Smooth muscle cell of the brain vasculature (primary cell): ENCODE results near the gene ENPP3.
"Not testable (repeated sequence)": the region's sequence is repeated elsewhere in the genome, so short reads cannot be mapped to it uniquely, and the experiment has no call there.

ENCODE experiments used
- DNase-seq: peaks from one replicate; pipeline ENCODE4 v3.0.0-alpha.2; 2012; ENCODE audit warnings: low read depth, low spot score

Gene ENPP3

DNA sequence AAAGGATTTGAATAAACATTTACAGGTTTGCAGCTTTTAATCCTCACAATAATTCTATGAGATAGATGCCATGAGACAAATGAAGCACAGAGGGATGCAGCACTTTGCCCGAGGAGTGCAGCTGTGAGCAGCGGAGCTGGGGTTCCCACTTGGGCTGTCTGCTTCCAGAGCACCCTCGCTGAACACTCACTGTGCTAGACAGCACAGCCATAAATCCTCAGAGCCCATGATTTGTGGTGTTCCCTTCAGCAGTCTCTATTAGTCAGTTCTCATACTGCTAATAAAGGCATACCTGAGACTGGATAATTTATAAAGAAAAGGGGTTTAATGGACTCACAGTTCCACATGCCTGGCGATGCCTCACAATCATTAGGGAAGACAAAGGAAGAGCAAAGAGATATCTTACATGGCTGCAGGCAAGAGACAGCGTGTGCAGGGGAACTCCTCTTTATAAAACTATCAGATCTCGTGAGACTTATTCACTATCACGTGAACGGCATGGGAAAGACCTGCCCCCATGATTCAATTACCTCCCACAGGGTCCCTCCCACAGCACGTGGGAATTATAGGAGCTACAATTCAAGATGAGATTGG is 99.0 kb downstream of the ENPP3 start:
- no peak for DNase-seq

DNA sequence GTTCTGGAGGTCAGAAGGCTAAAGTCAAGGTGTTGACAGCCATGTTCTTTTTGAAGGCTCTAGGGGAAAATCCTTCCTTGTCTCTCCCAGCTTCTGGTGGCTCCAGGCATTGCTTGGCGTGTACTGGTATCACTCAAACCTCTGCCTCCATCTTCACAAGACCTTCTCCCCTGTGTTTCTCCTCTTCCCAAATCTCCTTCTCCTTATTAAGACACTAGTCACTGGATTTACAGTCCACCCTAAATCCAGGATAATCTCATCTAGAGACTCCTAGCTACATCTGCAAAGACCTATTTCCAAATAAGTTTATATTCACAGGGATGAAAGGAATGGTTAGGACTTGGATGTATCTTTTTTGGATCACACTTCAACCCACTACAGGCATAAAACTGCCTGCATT is 99.7 kb downstream of the ENPP3 start:
- no peak for DNase-seq

DNA sequence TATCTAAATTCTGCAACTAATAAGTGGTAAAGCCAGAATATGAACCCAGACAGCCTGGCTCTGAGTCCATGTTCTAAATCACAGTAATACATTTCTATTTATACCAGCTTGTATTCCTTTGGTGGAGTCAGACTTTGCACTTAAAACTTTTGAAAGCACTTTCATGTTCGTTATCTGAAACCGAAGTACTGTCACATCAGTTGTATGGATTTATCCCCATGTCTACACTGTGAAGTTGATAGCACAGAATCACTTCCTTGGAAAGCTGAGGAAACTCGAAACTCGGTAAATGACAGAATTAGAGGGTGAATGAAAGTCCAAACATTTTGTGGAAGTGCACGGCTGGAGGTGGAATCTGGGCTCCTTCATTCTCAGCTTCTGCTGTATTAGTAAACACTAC is 102.0 kb downstream of the ENPP3 start:
- DNase-seq = no peak

DNA sequence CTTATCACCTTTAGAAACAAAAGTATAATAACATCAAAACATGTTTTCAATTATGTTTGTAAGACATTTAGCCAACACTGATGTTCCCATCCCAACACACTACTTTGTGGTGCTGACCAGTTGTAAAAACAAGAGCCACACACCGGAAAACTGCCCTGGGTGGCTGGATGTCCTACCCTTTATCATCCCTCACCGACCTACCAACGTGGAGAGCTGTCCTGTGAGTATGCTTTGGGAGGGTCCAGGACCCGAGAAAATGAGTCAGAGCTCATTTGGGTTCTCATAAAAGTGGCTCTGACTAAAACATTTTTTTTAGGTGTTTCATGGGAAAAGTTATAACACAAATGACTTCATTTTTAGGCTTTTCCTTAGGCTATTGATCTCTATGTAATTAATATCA is 103.1 kb downstream of the ENPP3 start:
- DNase-seq = no peak

DNA sequence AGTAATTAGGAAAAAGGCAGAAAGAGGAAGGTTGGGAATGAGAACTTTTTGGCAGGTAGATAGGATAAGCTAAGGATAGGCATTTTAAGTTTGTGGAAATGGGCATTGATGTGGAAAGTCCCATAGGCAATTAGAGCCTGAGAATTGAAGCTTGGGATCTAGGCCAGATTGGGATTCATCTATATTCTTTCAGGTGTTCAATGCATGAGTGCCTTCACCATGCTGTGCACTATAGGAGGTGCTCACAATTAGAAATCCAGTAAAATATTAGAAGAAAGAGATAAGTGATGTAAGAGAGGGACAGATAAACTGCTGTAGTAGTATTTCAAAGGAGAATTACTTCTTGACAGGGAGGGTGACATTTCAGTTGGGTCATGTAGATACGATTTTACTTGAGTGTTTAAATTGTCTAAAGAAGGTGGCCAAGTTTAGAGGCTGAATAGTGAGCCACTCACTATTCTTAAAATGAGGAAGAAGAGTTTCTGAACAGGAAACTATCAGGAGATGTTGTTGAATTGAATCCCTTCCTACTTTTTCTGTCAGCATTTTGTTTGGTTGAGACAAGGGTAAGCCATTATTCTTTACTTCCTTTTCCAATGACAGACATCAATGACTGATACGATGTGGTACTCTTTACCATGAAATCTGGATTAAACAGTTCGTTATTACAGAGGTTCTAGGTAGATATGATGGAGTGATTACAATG is 104.7 kb downstream of the ENPP3 start:
- no peak for DNase-seq

DNA sequence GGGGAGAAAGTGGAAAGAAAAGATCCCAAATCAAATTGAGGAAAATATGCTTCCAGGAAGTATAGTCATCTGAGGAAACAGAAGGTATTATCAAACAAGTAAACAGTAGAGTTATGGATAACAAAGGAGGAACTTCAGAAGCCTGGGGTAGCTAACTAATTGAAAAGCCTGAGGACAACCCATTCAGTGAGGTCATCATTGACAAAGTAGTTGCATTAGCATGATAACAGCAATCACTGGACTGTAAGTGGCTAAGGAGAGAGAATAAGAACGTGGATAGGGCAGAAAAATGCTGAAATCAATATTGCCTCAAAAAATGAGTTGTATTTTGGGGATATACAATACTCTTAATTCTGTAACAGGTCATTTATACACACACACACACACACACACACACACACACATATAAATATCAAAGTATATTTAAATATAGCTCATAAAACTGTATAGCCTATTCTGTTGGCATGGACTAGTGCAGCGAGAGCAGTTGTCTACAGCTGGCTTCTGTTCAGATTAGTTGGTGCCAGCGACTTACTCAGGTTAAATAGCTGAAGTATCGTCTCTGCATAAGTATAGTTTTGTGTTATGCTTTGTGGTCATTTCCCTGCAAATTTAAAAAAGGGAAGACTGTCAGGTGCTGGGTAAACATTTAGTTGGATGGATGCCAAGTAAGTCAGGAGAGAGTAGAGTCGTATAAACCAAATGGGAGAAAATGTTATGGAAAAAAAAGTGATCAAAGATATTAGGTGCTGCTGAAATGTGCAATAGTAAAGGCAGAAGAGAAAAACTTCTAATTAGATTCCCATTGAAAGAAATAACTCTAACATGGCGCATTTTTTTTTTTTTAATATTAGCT is 107.6 kb downstream of the ENPP3 start:
- no peak for DNase-seq

DNA sequence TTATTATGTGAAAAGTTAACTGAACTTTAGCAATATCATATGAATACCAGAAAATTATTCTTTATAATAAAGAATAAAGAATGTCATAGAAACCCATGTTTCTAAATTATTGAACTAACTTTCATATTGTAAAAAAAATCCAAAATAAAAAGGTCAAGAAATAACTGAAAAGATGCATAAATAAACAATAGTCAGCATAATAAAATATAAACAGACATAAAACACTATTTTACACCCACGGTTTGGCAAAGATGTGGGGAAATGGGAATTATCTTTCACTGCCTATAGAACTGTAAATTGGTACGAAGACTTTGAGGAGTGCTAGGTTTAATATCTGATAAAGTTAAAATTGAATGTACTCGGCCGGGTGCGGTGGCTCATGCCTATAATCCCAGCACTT is 108.4 kb downstream of the ENPP3 start:
- DNase-seq = no peak

DNA sequence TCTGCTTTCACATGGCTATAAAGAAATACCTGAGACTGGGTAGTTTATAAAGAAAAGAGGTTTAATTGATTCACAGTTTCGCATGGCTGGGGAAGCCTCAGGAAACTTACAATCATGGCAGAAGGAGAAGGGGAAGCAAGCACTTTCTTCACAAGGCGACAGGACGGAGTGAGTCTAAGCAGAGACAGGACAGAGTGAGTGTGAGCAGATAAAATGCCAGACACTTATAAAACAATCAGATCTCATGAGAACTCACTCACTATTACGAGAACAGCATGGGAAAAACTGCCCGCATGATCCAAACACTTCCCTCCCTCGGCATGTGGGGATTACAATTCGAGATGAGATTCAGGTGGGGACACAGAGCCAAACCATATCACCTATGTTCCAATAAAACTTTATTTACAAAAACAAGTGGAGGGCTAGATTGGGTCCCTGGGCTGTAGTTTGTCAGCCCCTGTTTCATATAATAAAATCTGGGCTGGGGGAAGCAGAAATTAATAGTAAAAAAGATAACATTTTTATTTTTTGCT is 110.8 kb downstream of the ENPP3 start:
- no peak for DNase-seq

DNA sequence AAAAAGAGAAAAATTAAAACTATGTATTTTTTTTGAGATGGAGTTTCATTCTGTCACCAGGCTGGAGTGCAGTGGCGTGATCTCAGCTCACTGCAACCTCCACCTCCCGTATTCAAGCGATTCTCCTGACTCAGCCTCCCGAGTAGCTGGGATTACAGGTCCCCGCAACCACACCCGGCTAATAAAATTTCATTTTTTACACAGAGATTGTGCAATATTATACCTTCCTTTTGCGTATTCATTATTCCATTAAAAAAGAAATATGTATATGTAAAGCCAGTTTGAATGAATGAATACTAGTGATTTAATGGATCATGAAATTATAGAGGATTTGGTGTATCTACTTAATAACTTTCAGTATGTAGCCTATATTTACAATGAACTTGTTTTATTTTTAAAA is 111.9 kb downstream of the ENPP3 start:
- no peak for DNase-seq

DNA sequence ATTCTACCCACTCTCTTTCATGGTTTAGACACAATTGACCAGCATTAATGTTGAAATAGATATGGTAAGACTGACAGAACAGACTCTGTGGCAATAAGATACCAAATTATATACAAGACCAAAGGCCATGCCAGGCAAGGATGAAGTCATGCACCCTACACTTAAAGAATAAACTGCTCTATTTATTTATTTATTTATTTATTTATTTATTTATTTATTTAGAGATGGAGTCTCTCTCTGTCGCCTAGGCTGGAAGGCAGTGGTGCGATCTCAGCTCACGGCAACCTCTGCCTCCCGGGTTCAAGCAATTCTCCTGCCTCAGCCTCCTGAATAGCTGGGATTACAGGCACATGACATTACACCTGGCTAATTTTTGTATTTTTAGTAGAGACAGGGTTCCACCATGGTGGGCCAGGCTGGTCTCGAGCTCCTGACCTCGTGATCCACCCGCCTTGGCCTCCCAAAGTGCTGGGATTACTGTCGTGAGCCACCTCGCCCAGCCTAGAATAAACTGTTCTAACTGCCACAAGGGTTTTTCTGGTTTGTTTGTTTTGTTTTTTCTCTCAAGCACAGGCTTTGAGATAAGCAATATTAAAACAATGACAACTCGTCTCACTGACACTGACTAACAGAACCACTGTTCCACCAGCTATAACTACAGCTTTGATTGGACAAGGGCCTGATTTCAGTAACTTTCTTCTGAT is 114.1 kb downstream of the ENPP3 start:
- not testable (repeated sequence) for DNase-seq

DNA sequence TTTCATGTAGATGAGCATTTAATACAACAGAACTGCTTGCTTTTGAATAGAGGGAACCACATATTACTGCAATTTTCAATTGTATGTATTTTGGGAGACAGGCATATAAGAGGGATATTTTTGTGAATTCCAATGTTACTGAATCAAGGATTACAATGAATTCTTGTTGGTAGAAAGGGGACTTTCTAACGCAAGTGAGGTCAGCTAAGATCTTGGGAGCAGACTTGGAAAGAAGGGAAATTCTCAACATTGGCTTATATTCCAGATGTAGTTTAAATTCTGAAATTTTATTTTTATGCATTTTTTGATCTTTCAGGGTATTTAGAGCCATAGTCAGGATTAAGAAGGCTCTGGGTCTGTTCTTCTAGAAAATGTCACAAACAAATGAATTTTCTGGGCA is 117.0 kb downstream of the ENPP3 start:
- DNase-seq = no peak

DNA sequence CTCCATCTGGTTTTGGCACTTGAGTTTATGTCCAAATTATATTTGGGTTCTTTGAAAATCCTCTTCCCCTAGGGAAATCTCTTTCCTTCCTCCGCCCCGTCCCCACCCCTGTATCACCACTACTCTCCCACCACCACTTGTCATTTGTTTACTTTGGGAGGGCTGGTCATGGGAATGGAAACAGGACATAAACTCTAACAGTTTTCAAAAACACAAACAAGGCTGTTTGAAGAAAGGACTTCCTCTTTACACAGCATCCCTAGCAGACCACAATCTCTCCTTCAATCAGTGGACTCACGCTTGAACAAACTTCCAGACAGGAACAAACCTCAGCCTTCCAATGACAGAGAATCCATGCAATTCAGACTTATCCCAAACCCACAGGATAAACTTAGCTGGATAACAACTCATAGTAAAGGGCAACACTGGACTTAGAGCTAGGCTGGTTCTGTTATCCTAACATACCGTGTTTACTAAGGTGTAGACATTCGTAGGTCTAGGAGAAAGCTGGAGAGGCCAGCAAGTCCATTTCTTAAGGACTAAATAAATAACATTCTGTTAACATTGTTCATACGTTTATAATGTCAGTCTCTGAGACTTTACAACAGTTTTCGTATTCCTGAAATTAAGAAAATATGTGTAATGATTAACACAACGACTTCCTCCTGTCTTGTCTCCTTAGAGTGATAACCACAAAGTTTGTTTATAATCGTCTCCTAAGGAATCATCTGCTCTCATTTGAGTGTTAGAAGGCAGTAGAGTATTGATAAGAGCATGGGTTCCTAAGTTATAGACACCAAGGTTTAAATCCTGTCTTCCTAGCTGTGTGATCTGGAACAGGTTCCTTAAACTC is 117.8 kb downstream of the ENPP3 start:
- DNase-seq = no peak

DNA sequence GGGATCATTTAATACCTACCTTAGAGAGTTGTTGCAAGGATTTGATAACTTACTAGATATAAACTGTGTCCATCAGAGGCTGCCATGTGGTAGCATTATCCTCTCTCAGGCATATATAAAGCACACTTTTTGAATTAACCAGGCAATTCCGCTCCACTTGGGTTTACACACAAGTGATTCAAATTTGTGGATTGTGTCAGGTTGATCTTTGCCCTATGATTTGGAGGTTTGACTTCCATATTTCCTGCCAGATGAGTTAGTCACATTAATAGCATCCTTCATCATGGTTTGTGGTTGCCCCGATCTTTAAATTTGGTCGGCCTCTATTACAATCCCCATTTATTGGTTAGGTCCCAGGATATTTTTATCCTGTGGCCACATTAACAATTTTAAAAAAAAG is 118.5 kb downstream of the ENPP3 start:
- no peak for DNase-seq

DNA sequence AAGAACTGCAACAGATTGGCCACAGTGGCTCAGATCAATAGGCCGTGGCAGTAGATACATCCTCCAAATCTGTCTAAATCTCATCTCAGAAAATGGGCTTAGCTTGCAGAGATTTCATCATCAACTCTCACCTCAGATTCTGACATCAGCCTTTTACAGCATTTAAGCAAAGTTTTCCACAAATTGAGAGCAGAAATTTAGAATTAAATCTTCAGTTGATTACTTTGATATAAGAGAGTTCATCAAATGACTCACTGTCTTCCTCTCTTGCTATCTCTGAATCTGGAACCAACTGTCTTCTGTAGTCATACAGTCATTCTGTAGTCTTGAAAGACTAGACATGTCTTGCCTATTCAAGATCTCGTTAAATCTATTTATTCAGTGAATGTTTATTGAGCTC is 118.9 kb downstream of the ENPP3 start:
- no peak for DNase-seq

DNA sequence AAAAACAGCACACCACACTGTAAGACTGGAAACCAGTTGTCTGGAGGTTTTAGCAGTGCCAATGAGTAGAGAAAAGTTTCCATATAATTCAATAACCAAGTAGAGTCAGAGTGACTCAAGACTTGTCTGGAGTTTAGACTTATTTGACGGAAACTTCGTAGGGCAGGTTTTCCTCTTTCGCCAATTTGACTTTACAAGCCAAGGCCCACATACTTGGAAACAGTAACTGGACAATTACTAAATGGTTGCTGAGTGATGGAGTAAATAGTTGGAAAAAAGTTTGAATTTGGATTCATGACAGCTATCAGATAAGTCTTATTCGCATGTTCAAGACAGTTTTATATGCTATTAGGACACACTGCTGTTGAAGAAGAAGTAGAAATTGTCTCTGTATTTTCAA is 121.8 kb downstream of the ENPP3 start:
- DNase-seq = no peak

DNA sequence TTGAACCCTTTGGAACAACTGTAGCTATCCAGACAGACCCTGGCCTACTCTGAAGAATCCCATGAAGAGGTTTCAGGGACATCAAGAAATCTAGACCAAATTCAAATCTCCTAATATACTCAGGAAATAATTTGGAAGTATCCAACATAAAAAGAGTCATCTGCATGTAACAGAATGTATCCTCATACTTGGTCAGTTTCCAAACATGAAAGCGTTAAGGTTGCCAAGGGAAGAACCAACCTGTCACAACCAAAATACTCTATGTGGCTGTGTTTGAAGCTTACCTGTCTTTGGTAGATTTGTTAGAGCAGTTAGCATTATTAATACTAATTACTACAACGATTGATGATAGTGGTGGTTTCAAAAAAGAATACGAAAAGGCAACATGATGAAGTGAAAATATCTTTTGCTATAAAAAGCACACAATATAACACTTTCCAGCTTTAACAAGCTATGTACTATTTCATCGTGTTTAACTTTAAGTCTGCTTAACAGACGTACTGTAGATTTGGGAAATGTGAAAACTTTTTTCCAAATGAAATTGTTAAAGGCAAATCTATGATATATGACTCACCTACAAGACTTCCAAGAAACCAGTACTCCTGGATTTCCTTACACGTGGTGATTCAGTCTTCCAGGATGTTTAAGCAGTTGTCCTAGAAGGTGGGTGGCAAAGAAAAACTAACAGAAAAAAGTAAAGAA is 124.1 kb downstream of the ENPP3 start:
- no peak for DNase-seq

DNA sequence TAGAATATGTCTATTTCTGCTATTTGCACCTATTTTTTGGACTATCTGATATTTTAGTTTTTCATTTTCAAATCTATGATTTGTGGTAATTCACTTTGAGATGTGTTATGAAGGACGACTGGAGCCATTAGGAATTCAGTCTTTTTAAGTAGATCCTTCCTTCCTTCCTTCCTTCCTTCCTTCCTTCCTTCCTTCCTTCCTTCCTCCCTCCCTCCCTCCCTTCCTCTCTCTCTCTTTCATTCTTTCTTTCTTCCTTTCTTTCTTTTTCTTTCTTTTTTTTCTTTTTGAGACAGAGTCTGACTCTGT is 124.6 kb downstream of the ENPP3 start:
- DNase-seq = no peak

DNA sequence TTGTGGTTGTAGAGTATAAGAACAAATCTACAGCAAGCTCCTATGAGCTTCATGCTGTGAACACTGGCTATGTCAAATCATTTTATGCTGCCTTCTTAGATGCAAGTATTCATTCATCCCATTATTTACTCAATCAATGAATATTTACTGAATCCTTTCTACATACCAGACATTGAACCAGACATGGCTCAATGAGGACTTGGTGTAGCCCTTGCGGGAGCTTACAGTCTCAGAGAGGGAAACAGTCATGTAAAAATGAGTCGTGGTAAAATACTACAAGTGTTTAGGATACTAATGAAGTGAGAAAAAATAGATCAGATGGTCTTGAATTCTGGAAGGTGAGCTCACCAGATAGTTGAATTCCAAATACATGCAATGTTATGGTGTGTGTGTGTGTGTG is 125.9 kb downstream of the ENPP3 start:
- no peak for DNase-seq

DNA sequence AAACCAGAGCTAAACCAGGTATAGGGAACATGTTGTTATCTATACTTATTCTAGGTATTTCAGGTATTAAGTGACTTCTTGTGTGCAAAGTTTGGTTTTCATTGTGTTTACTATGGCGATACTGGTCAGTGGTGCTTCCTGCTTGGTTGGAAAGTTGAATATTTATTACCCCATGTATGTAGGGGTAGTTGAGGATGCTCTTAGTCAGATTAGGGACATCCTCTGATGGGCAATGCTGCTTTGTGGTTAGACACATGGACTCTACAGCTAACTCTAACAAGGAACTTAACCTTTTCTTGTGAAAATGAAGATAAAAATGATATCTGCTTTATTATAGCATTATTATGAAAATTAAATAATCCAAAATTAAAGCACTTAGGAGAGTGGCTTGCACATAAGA is 126.6 kb downstream of the ENPP3 start:
- no peak for DNase-seq

DNA sequence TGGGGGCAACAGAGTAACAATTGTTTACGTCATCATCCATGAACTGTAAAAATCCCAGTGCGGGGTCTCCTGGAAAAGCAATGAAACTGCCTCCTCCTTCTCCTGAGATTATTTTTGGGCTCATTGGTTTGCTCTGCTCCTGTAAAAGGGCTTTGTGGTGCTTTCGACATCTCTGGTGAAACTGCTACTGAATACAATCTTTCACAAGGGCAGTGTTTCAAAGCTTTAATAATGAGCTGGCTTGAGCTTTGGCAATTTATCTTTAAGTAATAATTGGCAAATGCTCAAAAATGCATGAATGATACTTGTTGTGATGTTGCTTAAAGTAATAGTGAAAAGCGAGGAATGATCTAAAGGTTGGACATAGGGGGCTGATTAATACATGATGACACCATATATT is 127.2 kb downstream of the ENPP3 start:
- no peak for DNase-seq
